HG03103 (cell line): ENCODE data around the gene PANK1.
A peak's percentile ranks its signal among the peaks of the same experiment; 100 is the strongest.
"Not testable (repeated sequence)": the region's sequence is repeated elsewhere in the genome, so short reads cannot be mapped to it uniquely, and the experiment has no call there.

Experiments used
- ATAC-seq: cut with Tn5 transposase; IDR thresholded peaks from one replicate; pipeline ENCODE4 v1.9.1; 2021; ENCODE audit warnings: low read depth; ENCODE audit not compliant: unreplicated experiment

PANK1 gene

GRCh38 chr10:89622151-89622550 lies 22.9 kb downstream of the PANK1 start:
- ATAC-seq, result no peak

GRCh38 chr10:89621438-89621837 lies 23.6 kb downstream of the PANK1 start:
- ATAC-seq, result no peak

GRCh38 chr10:89620296-89620695 lies 24.7 kb downstream of the PANK1 start:
- not testable (repeated sequence) for ATAC-seq

- no peak for ATAC-seq
Observed at GRCh38 chr10:89615824-89616223, 29.2 kb downstream of the PANK1 start.

GRCh38 chr10:89615112-89615511 lies 29.9 kb downstream of the PANK1 start:
- no peak for ATAC-seq

GRCh38 chr10:89613582-89613981 lies 31.5 kb downstream of the PANK1 start:
- no peak for ATAC-seq

GRCh38 chr10:89611282-89611681 lies 33.8 kb downstream of the PANK1 start:
- no peak for ATAC-seq

GRCh38 chr10:89609833-89610346 lies 35.2 kb downstream of the PANK1 start:
- ATAC-seq, result peak; percentile 69

GRCh38 chr10:89604200-89604599 lies 40.8 kb downstream of the PANK1 start:
- no peak for ATAC-seq

GRCh38 chr10:89602919-89603318 lies 42.1 kb downstream of the PANK1 start:
- no peak for ATAC-seq

GRCh38 chr10:89601728-89602361 lies 43.2 kb downstream of the PANK1 start:
- no peak for ATAC-seq

GRCh38 chr10:89600041-89600440 lies 45.0 kb downstream of the PANK1 start:
- no peak for ATAC-seq

GRCh38 chr10:89593043-89593442 lies 52.0 kb downstream of the PANK1 start:
- no peak for ATAC-seq

GRCh38 chr10:89592539-89592938 lies 52.5 kb downstream of the PANK1 start:
- ATAC-seq, result no peak

GRCh38 chr10:89591796-89592271 lies 53.2 kb downstream of the PANK1 start:
- no peak for ATAC-seq

- ATAC-seq, result no peak
Observed at GRCh38 chr10:89591111-89591795, 53.8 kb downstream of the PANK1 start.

- ATAC-seq, result no peak
Observed at GRCh38 chr10:89590326-89590725, 54.7 kb downstream of the PANK1 start.

GRCh38 chr10:89589101-89589720 lies 55.8 kb downstream of the PANK1 start:
- no peak for ATAC-seq

- ATAC-seq, result no peak
Observed at GRCh38 chr10:89588671-89589070, 56.4 kb downstream of the PANK1 start.

GRCh38 chr10:89582022-89582421 lies 63.0 kb downstream of the PANK1 start:
- ATAC-seq, result no peak

GRCh38 chr10:89580243-89580642 lies 64.8 kb downstream of the PANK1 start:
- no peak for ATAC-seq

GRCh38 chr10:89576696-89577095 lies 68.3 kb downstream of the PANK1 start:
- ATAC-seq, result no peak
